SIG-M5 (cell line): ENCODE results near the gene INPP5B.
"Not testable (repeated sequence)": the region's sequence is repeated elsewhere in the genome, so short reads cannot be mapped to it uniquely, and the experiment has no call there.

ENCODE experiments used
- DNase-seq: peaks from one replicate; lab custom pipeline; 2025; lab: John Stamatoyannopoulos, UW

Gene INPP5B

DNA sequence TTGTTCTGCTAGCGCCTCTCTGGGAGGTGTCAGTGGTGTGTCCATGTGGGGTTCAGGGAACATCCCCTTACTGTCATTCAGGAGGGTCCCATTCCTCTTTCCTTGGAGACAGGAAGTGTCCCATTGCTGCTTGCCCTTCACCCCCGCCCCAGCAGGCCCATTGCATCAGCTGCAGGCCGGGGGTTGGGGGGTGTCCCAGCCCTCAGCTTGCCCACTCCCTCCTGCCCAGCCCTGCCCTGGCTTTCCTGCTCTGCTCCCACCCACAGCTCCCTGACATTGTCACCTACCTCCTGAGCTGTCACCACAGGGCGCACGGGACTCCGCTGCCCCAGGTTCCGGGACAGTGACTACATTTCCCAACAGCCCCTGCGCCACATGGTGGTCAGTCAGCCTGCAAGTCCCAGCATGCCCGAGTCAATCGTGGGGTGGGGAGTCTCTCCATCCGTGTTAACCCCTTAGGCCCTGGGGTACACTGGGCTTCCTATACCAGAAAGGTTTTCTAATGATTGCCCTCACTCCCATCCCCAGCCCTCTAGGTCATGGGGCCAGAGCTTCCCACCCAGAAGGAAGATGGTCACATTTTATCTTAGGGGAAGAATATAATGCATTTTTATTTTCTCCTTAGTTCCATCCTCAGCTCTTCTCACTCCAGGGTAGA lies at the start of gene INPP5B:
TSS of gene INPP5B (minus strand) at position 351 of the 658 bp plus-strand sequence. CDS start 745 bp downstream, outside the sequence.
- no peak for DNase-seq

DNA sequence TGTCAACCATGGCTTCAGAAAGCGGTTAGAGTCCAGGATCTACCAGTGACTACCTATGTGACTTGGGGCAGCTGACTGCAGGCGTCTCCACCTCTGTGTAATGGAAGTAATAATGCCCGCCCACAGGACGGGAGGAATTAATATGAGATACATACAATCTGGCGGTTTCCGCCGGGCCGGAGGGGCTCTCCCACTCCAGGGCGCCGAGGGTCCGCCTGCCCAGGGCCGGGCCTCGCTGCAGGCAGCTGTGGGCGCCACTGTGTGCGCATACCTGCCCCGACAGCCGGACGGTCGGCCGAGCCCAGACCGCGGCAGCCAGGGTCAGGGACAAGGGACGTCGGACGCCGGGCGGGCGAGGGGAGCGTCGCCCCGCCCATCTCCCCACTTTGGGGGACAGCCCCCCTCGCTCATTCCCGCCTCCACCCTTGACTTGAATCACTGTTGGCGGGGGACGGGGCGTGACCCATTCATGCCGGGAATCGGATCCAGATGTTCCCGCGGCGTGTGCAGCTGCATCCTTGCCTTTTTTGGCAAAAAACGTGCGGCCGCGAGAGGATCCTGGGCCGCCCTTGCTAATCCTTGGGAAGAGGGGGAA lies 49.0 kb upstream of the INPP5B start:
- no peak for DNase-seq

DNA sequence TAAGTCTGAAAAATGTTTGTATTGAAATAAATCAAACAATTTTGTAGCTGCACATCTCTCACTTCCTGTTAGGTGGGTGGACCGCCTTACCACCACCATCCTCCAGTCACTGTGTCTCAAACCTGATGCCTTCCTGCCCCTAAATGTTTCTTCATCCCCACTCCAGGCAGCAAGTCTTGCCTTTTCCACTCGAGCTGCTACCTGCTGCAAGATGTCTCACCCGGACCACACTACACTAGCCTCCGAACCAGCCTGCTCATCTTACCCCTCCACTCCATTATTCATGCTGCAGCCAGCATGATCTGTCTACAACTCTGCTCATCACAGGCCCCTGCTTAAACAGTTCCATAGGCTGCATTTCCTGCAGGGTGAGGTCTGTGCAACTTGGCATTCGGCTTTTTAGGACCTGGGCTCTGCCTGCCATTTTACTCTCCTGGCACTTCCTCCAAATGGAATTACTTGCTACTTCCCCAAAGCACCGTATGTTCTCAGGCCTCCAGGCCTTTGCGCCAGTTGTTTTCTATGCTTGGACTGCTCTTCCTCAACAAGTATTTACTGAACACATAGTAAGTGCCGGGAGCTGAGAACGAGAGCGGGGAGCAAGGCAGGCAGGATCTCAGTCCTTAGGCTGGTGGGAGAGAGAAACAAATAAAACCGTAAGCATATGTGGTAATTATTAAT lies 48.2 kb upstream of the INPP5B start:
- DNase-seq, result no peak

DNA sequence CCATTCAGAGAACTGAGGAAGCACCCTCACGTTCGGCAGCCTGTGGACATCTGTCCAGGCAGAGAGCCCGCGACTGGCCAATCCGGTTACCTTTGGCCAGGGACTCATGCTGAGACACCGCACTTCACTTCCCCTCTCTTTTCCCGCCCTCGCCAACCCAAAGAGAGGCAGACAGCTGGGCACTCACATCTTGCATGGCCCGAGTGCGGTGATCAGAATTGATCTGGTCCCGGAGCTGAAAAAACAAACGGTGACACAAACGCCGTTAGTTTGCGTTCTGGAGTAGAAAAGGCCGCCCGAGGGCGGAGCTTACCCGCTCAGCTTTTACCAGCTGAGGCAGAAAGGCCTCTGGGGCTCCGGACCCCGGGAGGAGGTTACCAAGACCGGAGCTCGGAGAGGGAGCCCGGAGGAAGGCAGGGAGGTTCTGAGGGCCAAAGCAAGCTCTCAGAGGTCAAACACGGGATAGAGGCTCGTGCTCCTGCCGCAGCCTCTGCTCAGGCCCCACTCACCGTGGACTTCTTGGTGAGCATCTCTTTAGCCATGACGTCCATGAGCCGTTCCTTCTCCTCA lies 42.6 kb upstream of the INPP5B start:
- DNase-seq, result no peak

DNA sequence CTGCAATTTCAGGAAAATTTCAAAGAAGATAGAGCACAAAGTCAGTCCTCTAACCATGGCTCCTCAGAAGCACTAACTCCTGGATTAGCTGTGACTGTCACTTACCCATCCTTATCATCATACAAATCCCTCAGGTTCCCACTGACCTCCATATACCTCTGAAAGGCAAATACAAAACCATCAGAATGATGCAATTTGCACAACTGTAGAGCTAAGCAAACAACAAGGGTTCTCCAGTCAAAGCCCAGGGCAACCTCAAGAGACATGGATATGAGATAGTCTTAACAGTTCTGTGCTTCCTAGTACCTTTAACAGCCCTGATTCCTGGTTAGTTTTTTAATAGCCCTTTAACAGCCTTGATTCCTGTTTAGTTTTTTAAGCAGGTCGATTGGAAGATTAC lies 40.8 kb upstream of the INPP5B start:
- DNase-seq, result no peak

DNA sequence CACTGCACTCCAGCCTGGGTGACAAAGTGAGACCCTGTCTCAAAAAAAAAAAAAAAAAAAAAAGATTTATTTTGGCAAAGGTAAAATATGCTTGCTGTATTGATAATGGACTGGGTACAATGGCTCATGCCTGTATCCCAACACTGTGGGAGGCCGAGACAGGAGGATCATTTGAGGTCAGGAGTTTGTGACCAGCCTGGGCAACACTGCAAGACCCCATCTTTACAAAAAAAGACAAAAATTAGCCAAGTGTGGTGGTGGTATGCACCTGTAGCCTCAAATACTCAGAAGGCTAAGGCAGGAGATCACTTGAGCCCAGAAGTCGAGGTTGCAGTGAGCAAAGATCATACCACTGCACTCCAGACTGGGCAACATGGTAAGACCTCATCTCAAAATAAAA lies 36.7 kb upstream of the INPP5B start:
- no peak for DNase-seq

DNA sequence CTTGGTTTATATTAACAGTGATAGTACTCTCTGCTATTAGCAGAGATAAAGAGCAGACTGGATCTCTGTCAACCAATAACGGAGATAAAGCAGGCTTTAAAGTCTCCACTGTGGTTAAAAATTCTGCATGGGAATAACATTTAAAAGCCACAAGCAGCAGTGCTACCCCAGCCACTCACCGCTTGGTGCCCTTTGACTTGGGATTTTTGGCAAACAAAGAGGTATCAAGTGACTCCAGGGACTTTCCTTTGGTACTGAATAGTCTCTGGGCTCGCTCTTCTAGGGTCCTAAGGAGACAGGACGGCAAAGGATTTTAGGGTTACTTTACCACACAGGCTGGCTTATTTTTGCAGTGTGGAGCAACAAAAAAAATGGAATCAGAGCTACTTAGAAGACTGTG lies 31.7 kb upstream of the INPP5B start:
- DNase-seq, result no peak

DNA sequence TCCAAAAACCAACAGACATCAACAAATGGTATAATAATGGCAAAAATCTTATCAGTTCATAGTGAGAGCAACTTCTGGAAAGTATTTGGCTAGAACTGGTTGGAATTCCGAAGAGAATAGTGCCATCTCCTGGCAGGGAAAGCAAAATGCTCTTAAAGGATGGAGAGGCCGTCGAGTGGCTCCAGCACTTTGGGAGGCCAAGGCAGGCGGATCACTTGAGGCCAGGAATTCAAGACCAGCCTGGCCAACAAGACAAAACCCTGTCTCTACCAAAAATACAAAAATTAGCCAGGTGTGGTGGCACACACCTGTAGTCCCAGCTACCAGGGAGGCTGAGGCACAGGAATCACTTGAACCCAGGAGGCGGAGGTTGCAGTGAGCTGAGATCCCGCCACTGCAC lies 28.2 kb upstream of the INPP5B start:
- not testable (repeated sequence) for DNase-seq

DNA sequence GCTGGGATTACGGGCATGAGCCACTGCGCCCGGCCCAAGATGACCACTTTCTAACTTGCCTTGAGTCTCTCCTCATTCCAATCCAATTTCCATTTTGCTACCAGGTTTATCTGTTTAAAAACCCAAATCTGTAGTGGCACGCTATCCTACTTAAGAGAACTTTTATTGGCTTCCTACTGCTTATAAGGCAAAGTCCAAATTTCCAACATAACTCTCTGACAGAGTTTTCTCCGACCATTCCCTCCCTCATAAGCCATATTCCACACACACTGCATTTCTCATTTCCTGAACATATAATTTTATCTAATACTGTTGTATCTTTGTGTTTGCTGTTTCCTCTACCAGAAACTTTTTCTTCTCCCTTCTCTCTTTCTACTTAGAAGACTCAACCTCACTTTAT lies 27.7 kb upstream of the INPP5B start:
- DNase-seq, result no peak

DNA sequence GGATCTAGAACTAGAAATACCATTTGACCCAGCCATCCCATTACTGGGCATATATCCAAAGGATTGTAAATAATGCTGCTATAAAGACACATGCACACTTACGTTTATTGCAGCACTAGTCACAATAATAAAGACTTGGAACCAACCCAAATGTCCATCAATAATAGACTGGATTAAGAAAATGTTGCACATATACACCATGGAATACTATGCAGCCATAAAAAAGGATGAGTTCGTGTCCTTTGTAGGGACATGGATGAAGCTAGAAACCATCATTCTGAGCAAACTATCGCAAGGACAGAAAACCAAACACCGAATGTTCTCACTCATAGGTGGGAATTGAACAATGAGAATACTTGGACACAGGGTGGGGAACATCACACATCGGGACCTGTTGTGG lies 26.8 kb upstream of the INPP5B start:
- not testable (repeated sequence) for DNase-seq

DNA sequence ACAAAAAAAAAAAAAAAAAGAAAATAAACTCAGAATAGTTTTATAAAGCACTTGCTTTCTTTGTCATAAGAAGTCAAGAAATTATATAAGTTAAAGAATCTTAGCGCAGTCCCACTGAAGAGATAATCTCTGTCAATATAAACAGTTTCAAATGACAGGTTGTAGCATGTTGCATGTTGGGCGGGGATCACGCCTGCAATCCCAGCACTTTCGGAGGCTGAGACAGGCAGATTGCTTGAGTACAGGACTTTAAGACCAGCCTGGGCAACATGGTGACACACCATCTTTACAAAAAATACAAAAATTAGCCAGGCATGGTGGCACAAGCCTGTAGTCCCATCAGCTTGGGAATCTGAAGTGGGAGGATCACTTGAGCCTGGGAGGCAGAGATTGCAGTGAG lies 18.4 kb upstream of the INPP5B start:
- no peak for DNase-seq

DNA sequence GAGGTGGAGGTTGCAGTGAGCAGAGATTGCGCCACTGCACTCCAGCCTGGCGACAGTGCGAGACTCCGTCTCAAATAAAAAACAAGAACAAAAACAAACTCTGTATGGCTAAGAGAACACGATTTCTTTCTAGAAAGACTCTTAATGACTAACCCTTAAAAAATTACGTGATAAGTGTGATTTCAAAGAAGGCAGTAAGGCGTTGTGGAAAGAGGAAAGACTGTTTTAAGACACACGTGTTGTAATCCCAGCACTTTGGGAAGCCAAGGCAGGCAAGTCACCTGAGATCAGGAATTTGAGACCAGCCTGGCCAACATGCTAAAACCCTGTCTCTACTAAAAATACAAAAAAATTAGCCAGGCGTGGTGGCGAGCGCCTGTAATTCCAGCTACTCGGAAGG lies 17.3 kb upstream of the INPP5B start:
- not testable (repeated sequence) for DNase-seq

DNA sequence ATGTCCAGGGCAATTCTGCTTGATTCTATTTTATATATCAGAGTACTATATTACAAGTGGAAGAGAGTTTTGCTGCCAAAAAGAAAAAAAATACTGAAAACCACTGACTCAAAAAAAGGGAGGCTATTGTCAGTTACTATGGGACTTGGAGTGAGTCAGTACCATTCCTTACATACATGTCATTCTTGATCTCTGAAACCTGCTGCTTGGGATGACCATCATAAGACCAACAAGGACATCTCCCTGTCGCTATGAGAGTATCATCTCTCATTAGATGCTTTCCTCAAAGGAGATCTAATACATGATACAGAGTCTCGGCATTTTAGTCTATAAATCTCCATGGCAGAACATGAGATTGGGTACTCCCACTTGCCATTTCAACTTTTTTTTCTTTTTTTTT lies 11.8 kb upstream of the INPP5B start:
- DNase-seq, result no peak

DNA sequence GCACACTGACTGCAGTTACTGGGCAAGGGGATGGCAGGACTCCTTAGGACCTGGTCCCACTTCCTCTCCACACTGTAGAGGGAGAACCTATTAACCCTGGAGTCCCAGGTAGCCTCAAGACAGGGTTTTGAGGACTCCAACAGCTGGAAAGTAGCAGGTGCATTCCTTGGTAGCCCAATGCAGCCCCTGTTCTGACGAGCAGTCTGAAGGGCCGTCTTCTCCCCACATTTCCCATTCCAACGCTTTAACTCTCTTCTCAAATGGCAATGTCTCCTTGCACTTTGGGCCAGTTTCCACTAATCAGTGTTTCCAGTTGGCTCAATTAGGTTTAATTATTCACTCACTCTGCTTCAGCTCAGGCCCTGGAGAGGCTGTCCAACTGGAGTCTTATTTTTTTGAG lies 8.8 kb upstream of the INPP5B start:
- no peak for DNase-seq

DNA sequence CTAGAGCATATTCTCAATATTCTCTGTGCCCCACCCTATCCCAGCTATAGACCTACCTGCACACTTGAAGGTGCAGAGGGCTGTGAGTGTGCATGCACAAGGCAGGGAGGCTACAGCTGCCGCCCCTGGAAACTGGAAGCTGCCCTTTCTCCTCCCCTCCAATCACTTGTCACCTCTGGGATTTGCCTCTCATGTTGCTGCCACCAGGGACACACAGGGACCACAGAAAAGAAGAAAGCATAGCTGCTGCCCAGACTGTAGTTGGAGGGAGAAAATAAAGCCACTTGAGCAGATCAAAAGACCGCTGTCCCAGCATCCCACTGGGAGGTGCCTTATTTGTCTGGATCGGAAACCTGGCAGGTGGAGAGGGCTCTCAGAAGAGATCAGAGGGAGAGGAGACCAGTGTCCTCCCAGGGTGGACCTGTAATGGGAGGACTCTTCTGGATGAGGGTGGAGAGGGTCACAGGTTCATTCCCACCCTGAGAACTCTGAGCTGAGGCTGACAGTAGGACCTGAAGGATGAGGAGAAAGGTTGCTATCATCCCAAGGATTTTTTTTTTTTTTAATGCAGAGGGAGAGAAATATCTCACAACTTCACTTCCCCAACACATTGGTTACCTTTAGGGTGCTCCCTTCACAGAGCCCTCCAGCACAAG lies 7.6 kb upstream of the INPP5B start:
- no peak for DNase-seq

DNA sequence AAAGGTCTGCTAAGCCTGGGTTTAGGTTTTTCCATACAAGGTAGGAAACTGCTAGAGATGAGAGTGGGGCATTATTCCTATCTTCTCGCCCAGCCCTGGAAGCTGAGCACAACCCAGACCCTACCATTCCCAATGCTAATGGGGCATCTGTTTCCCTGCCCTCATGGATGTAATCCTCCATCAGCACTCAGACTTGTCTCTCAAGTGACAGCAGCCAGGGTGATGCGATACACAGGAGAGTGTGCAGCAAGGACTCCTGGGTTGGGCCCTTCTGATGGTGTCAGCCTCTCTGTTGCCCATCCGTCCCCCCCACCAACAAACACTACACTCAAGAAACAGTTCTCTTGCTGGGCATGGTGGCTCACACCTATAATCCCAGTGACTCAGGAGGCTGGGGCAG lies 5.9 kb upstream of the INPP5B start:
- no peak for DNase-seq

DNA sequence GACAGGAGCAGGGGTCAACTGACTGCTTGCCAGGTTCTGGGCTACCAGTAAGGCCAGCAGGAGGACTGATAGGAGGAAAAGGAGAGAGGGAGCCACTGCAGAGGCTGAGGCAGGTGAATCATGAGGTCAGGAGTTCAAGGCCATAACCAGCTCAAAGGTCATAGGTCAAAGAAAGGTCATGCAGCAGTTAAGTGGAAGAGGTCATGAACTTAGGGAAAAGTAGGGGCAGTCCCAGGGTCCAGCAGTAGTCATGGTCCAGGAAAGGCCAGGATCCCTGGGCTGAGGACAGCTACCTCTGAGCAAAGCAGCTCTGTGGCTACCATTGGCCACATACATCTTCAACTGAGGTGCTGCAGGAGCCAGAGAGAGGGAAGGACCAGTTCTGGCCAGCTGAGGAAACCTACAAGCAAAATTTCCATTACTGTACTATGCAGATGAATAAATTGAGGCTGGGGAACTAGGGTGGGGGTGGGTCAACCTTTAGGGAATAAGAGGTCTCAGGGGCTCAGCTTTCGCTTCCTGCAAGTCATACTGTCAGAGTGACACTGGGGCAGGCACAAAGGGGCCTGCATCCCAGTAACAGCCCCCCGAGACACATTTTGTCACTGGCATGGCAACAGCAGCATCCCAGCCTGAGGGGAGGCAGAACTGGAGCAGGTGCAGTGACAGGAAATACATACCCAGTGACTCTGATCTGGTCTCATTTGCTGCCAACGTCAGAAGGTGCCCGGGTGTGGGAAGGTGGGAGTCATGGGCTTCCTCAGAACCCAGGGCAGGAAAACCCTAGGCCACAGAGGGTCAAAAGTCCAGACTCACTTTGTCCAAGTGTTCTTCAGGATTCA lies 5.2 kb upstream of the INPP5B start:
- no peak for DNase-seq

DNA sequence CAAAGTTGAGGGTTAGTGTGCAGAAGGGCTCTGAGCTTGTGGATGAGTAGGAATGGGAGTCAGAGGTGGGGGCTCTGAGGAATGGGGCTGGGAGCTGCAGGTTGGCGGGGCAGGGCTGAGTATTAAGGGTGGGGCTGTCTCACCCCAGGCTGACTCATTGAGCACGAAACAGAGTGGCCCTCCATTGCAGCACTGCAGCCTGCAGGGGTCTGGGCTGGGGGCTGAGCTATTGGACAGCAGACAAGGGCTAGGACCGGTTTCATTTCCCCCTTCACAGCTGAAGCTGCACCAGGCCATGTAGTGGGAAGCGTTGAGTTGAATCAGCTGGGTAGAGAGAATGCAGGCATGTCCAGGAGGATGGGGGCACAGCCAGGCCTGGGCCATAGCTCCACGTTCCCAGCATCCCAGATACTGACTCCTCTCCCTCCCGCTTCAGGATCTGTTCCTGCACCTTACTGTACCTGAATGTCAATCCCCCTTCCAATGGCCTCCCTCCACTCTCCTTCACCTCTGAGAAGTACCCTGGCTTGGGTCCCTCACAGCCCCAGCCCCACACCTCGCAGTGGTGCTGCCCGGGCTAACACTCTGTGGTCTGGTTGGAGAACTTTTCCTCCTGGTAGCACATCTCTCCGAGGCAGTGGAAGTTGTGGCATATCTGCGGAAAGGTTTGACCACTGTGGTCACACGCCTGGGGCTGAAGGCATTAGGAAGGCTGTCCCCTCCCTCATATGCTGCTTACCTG lies 4.4 kb upstream of the INPP5B start:
- DNase-seq, result no peak

DNA sequence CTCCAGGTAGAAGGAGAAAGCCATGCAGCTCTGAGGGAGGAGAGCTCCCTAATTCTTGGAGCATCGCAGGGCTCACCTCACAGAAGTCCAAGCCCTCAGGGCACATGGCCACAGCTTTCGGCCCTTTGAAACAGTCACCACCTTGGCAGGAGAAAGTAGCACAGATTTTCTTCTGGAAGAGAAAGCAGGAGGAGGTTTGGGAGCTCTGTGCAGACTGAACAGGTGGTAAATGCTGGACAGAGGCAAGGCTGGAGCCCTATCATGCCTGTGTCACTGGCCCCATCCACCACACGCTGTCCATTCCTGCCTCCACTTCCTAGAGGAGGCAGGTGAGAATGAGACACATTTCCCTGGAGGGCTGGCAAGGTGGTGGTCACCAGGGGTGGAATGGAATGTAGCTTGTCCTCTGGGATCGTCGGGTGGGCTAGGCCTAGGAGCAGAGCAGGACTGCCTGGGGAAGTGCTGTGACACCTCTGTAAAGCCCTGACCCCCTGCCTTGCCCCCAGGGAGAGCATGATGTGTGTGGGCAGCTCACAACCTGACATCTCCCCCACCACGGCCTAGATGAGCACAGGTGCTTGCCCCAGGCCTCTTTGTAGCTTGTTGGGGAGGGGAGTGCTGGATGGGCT lies 2.8 kb upstream of the INPP5B start:
- DNase-seq, result no peak

DNA sequence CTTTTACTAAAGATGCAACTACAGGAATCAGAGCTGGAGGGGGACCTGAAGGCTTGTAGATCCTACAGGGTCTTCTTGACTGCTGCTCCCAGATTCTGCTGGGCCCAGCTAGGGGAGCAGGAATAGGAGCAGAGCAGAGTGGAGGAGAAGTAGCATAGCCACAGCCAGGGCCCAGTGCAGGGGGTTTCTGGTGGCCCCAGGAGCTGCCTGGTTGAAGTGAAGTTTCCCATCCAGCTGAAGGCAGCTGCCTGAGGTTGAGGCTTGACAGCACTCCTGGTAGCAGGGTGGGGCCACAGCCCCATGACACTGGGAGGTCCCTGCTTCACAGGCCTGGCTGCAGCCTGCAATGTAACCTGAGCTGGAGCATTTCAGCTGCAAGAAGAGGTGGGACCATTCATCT lies 2.0 kb upstream of the INPP5B start:
- DNase-seq, result no peak

DNA sequence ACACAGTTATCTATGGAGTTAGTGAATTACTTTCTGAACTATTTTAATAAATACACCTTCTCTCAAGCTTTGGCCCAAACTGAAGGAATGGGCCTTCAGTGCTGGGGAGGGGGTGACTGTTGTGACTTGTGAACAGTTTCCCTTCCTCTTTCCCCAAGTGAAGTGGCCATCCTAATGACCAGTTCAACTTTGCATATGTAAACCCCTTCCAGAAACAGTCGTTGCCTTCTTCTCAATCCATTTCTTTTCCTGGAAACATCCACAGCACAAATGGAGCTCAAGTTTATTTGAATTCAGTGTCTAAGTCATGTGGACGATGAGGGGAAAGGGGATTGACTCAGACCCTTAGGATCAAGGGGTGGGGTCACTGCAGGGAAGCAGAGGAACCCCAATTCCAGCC lies 1.3 kb upstream of the INPP5B start:
- no peak for DNase-seq
